OCI-LY3 (cell line): ENCODE measurements around the gene CADPS2.

Source experiments
- H2AFZ ChIP-seq: fragments of 200-600, 300-600 bp; shearing (Covaris generic); 2 replicates; pipeline ENCODE4 v1.6.0; 2014; ENCODE audit warnings: antibody characterized with exemption, low read depth, low read length
- H3K27ac ChIP-seq: fragments of 200-600, 300-600 bp; sonication (generic); 2 replicates; pipeline ENCODE4 v1.5.1; 2014; ENCODE audit warnings: mild to moderate bottlenecking, low read length, moderate library complexity, mixed read lengths
- H3K27me3 ChIP-seq: fragments of 200-600, 300-600 bp; sonication (generic); 2 replicates; pipeline ENCODE4 v1.6.1; 2014; ENCODE audit warnings: low read depth, low read length, mixed read lengths
- H3K36me3 ChIP-seq: fragments of 200-600, 300-600 bp; sonication (generic); replicated peaks from 2 replicates; pipeline ENCODE3; 2014; ENCODE audit warnings: low read depth, low read length, mixed read lengths
- H3K4me1 ChIP-seq: fragments of 300-600, 200-600 bp; sonication (generic); 2 replicates; pipeline ENCODE4 v1.6.1; 2014; ENCODE audit warnings: low read length, mixed read lengths
- H3K4me2 ChIP-seq: fragments of 200-600, 300-600 bp; sonication (generic); 2 replicates; pipeline ENCODE4 v1.6.1; 2014; ENCODE audit warnings: low read length, mixed read lengths
- H3K4me3 ChIP-seq: fragments of 300-600, 200-600 bp; sonication (generic); 2 replicates; pipeline ENCODE4 v1.5.1; 2014; ENCODE audit warnings: antibody characterized with exemption, mild to moderate bottlenecking, low read length, moderate library complexity
- H3K79me2 ChIP-seq: fragments of 300-600, 200-600 bp; shearing (Covaris generic); 2 replicates; pipeline ENCODE4 v1.6.1; 2014; ENCODE audit warnings: mild to moderate bottlenecking, low read length, mixed read lengths
- H3K9ac ChIP-seq: fragments of 300-600, 200-600 bp; shearing (Covaris generic); 2 replicates; pipeline ENCODE4 v1.6.0; 2014; ENCODE audit warnings: mild to moderate bottlenecking, low read length, moderate library complexity
- H3K9me3 ChIP-seq: fragments of 200-600, 300-600 bp; shearing (Covaris generic); 2 replicates; pipeline ENCODE4 v1.6.1; 2014; ENCODE audit warnings: low read length, mixed read lengths; ENCODE audit not compliant: insufficient read depth
- H4K20me1 ChIP-seq: fragments of 200-600, 300-600 bp; sonication (generic); 2 replicates; pipeline ENCODE4 v1.6.1; 2016; ENCODE audit warnings: low read length, mixed read lengths; ENCODE audit not compliant: insufficient read depth
- EZH2phosphoT487 ChIP-seq: fragments of 200-600 bp; shearing (Covaris generic); IDR thresholded peaks from 2 replicates; pipeline ENCODE4 v1.6.1; 2018; ENCODE audit warnings: antibody characterized with exemption, mixed run types, low read depth
- TF ChIP-seq, protein P1 (sequence below): fragments of 200-600, 300-600 bp; sonication (generic); IDR thresholded peaks from 2 replicates; pipeline ENCODE4 v1.5.1; 2014; ENCODE audit warnings: antibody characterized with exemption, low read length, low read depth

The CADPS2 gene

DNA sequence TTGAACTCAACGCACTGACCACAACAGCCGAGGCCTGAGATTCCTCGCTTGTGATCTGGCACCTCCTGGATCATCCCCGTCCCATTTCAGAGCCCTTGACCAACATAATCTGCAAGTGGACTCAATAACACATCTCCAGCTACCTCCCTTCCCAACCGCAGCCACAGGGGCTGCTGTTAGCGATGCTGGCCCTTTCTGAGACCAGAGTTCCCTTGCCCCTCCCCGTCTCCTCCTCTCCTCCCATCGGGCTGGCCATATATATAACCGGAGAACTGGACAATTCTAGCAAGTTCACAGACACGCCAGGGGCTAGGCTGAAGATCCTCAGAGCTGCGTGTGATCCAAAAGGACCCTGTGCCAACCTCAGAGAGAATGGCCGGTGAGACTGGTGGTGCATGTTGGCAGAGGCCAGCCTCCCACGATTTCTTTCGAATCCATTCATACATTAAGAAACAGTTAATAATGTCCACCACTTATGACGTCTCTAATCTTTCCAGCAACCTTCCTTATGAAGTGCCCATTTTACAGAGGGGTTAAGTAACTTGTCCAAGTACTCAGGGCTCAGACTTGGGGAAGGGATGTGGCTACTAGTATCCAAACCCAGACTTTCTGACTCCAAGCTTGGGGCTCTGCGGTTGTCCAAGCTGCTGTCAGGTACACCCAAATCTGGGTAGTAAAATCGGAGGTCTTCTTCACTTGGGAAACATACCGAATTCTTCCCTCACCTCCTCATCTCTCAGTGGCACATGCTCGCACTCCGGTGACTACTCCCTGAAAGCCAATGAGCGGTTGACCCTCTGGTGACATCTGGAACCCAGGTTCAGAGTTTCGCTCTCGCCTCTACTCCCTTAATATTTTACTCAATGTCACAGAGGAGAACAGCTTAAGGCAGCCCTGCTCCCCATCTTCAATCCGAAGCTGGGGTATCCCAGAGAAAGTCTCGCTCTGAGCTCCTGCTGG, 570.5 kb downstream of the CADPS2 start:
- Histone ChIP-seq H3K4me3 (no peak overlapping the region), H3K27ac (no peak overlapping the region), H4K20me1 (no peaks in the 10 kb centered on the region), H3K4me2 (no peak overlapping the region), H3K79me2 (no peaks in the 10 kb centered on the region), H3K9ac (no peak overlapping the region), H2AFZ (no peak overlapping the region), H3K27me3 (no peaks in the 10 kb centered on the region), H3K36me3 (no peaks in the 10 kb centered on the region), H3K4me1 (no peaks in the 10 kb centered on the region), H3K9me3 (no peaks in the 10 kb centered on the region)
- TF ChIP-seq, protein P1, sequence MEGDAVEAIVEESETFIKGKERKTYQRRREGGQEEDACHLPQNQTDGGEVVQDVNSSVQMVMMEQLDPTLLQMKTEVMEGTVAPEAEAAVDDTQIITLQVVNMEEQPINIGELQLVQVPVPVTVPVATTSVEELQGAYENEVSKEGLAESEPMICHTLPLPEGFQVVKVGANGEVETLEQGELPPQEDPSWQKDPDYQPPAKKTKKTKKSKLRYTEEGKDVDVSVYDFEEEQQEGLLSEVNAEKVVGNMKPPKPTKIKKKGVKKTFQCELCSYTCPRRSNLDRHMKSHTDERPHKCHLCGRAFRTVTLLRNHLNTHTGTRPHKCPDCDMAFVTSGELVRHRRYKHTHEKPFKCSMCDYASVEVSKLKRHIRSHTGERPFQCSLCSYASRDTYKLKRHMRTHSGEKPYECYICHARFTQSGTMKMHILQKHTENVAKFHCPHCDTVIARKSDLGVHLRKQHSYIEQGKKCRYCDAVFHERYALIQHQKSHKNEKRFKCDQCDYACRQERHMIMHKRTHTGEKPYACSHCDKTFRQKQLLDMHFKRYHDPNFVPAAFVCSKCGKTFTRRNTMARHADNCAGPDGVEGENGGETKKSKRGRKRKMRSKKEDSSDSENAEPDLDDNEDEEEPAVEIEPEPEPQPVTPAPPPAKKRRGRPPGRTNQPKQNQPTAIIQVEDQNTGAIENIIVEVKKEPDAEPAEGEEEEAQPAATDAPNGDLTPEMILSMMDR = no peak
- no peak for TF ChIP-seq EZH2phosphoT487

DNA sequence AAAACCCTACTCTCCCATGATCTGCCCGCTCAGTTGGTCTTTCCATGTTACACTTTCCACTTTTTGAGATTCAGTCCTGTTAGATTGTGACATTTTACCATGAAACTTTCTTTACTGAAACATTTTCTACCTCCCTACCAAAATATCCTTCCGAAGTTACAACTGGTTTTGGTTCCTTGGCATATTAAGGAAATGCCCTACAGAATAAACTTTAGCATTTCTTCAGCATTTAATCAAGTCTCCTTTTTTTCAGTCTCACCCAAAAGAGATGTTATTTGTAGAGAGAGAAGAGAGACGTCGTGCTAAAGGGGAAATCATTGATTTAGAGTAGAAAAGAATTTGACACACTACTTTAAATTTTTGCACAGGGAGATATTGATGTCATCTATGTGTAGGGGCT, 572.0 kb downstream of the CADPS2 start:
- Histone ChIP-seq H4K20me1 (no peaks in the 10 kb centered on the region), H3K9me3 (no peaks in the 10 kb centered on the region), H3K4me1 (no peaks in the 10 kb centered on the region), H3K36me3 (no peaks in the 10 kb centered on the region), H2AFZ (no peak overlapping the region), H3K27ac (no peak overlapping the region), H3K4me2 (no peak overlapping the region), H3K27me3 (no peaks in the 10 kb centered on the region), H3K9ac (no peak overlapping the region), H3K4me3 (no peak overlapping the region), H3K79me2 (no peaks in the 10 kb centered on the region)
- TF ChIP-seq, protein P1 = no peak
- no peak for TF ChIP-seq EZH2phosphoT487

DNA sequence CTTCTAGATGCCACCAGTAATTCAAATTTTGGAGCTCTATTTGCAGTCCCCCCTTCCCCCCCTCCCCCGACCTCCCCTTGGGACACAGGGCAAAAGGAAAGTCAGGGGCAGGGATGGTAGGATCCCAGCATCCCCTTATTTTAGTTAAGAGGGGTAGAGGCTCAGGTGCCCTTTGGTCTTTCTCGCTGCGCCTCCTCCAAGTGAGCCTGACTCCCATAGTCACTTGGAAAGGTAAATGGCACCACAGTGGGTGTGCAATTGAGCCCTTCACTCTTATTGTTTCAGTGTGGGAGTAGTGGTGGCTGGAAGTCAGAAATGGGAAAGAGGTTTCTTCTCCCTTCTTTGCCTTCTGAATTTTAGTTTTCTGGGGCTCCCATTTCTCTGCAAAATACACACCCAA, 573.5 kb downstream of the CADPS2 start:
- Histone ChIP-seq H3K27me3 (no peaks in the 10 kb centered on the region), H3K79me2 (no peaks in the 10 kb centered on the region), H3K9me3 (no peaks in the 10 kb centered on the region), H3K9ac (no peak overlapping the region), H3K4me1 (no peaks in the 10 kb centered on the region), H3K36me3 (no peaks in the 10 kb centered on the region), H2AFZ (no peak overlapping the region), H3K27ac (no peak overlapping the region), H3K4me3 (no peak overlapping the region), H3K4me2 (no peak overlapping the region), H4K20me1 (no peaks in the 10 kb centered on the region)
- TF ChIP-seq, protein P1 = no peak
- TF ChIP-seq EZH2phosphoT487 = no peak

DNA sequence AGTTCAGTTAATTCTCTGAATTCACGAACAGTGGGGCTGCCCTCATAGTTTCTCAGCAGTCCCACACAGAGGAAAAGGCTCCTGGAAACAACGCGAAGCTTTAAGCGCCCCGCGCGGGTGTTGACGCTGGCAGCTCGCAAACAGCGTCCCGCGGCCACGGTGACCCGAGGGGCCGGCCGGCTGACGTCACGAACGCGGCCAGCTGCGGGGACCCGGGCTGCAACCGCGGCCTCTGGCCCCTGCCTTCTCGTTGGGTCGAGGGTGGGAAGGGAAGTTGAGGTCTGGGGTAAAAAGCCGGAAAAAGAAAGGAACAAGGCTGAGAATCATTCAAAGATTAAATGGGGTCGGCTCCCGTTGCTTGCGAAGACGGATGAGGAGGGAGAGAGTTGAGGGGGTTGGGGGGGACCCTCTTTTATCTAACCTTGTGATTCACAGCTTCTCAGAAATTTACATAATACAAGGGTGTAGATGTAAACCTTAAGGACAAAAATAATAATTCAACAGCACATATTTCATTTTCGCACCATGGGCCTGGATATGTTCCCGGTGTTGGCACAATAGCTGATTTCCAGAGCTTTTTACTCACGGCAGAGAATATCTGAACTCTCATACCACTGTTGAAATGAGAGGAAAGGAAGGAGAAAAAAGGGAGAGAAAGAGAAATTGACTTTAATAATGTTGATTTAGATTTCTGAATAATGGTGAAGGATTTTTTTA, 574.4 kb downstream of the CADPS2 start:
- Histone ChIP-seq H4K20me1 (no peaks in the 10 kb centered on the region), H2AFZ (no peak overlapping the region), H3K36me3 (no peaks in the 10 kb centered on the region), H3K79me2 (no peaks in the 10 kb centered on the region), H3K4me1 (no peaks in the 10 kb centered on the region), H3K4me2 (no peak overlapping the region), H3K9ac (no peak overlapping the region), H3K4me3 (no peak overlapping the region), H3K27me3 (no peaks in the 10 kb centered on the region), H3K9me3 (no peaks in the 10 kb centered on the region), H3K27ac (no peak overlapping the region)
- no peak for TF ChIP-seq EZH2phosphoT487
- TF ChIP-seq, protein P1 = no peak
